Measurements from ENCODE around the gene SLC22A31.

SLC22A31 gene

GRCh38 chr16:89230255-89230654 is 29.9 kb upstream of the SLC22A31 start:
- DNase-seq (ENCODE audit: low read depth) = no peak
- TF ChIP-seq, protein P1, sequence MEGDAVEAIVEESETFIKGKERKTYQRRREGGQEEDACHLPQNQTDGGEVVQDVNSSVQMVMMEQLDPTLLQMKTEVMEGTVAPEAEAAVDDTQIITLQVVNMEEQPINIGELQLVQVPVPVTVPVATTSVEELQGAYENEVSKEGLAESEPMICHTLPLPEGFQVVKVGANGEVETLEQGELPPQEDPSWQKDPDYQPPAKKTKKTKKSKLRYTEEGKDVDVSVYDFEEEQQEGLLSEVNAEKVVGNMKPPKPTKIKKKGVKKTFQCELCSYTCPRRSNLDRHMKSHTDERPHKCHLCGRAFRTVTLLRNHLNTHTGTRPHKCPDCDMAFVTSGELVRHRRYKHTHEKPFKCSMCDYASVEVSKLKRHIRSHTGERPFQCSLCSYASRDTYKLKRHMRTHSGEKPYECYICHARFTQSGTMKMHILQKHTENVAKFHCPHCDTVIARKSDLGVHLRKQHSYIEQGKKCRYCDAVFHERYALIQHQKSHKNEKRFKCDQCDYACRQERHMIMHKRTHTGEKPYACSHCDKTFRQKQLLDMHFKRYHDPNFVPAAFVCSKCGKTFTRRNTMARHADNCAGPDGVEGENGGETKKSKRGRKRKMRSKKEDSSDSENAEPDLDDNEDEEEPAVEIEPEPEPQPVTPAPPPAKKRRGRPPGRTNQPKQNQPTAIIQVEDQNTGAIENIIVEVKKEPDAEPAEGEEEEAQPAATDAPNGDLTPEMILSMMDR (IDR thresholded peaks at IDR 0.05; ENCODE audit: low read depth, low read length, missing control alignments) = no peak
- H3K4me3 ChIP-seq (ENCODE audit: low read depth, low read length) = no peak overlapping the region

GRCh38 chr16:89224665-89225064 is 24.3 kb upstream of the SLC22A31 start:
- DNase-seq (ENCODE audit: low read depth) = no peak
- TF ChIP-seq, protein P1 (IDR thresholded peaks at IDR 0.05; ENCODE audit: low read depth, low read length, missing control alignments) = no peak
- no peak overlapping the region for H3K4me3 ChIP-seq (ENCODE audit: low read depth, low read length)

DNA sequence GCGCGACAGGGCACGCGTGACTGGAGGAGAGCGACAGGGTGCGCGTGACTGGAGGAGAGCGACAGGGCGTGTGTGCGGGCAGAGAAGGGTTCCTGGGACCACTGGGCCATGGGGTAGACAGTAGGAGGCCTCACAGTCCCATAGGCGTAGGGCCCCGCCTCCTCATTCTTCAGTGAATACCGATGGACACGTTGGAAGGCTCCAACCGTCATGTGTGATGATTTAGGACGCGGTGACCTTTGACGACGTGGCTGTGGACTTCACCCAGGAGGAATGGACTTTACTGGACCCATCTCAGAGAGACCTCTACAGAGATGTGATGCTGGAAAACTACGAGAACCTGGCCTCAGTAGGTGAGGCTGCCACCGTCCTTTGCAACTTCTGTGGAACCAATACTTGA is 22.6 kb upstream of the SLC22A31 start:
- TF ChIP-seq, protein P1 (IDR thresholded peaks at IDR 0.05; ENCODE audit: low read depth, low read length, missing control alignments) = no peak
- DNase-seq (ENCODE audit: low read depth) = no peak
- H3K4me3 ChIP-seq (ENCODE audit: low read depth, low read length) = no peak overlapping the region

DNA sequence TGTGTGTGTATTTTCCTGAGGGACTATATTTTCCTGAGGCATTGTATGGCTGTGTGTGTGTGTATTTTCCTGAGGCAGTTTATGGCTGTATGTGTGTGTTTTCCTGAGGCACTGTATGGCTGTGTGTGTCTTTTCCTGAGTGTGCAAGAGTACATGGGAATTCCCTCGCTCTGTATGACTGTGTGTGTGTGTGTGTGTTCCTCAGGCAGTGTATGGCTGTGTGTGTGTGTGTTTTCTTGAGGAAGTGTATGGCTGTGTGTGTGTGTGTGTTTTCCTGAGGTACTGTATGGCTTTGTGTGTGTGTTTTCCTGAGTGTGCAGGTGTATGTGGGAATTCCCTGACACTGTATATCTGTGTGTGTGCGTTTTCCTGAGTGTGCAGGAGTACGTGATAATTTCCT is 21.3 kb upstream of the SLC22A31 start:
- no peak for DNase-seq (ENCODE audit: low read depth)
- TF ChIP-seq, protein P1 (IDR thresholded peaks at IDR 0.05; ENCODE audit: low read depth, low read length, missing control alignments) = no peak

DNA sequence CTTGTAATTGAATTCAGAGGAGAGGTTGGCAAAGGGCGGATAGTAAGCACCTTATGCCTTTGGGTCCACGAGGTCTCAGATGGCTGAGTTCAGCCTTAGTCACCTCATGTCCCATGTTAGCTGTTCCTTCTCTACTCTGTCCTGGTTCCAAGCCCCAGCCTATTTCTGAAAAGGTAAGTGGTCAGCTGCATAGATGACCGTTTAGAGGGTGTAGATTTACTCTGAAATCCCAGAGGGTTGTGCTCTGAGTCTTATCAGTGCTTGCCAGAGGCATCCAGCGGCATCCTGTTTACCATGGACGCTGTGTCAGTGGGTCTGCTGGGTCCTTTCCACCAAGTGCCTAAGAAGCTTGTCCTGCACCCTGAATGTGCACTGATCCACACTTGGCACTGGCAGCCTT is 19.0 kb upstream of the SLC22A31 start:
- TF ChIP-seq, protein P1 (IDR thresholded peaks at IDR 0.05; ENCODE audit: low read depth, low read length, missing control alignments) = no peak
- no peak overlapping the region for H3K4me3 ChIP-seq (ENCODE audit: low read depth, low read length)
- no peak for DNase-seq (ENCODE audit: low read depth)

More for the DNA sequence above, 21.3 kb upstream of the SLC22A31 start:
- no peak overlapping the region for H3K4me3 ChIP-seq (ENCODE audit: low read depth, low read length)

GRCh38 chr16:89217388-89218191 is 17.3 kb upstream of the SLC22A31 start, which contains the start of gene ZNF778:
TSS of gene ZNF778 (plus strand) at chr16:89217703. CDS start at chr16:89221128, 3,425 bp downstream.
- TF ChIP-seq, protein P1 (IDR thresholded peaks at IDR 0.05; ENCODE audit: low read depth, low read length, missing control alignments) = no peak
- peak within 1 kb of the TSS; percentile 88 for H3K4me3 ChIP-seq (ENCODE audit: low read depth, low read length)
- DNase-seq (ENCODE audit: low read depth) = peak; percentile 43

DNA sequence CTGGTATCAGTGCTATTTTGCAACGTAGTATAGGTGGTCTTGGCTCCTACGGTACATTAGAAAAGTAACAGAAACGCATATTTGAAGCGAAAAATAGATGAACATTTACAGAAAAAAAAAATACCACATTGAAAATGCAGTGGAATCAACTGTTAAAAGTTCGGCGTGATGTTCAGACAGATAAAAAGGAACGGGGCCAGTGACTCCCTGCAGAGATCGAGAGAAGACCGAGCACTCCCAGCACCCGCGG is 16.7 kb upstream of the SLC22A31 start:
- H3K4me3 ChIP-seq (ENCODE audit: low read depth, low read length) = peak overlapping the region; percentile 88
- no peak for DNase-seq (ENCODE audit: low read depth)
- TF ChIP-seq, protein P1 (IDR thresholded peaks at IDR 0.05; ENCODE audit: low read depth, low read length, missing control alignments) = no peak

All from GM12864 (cell line).